SIG-M5 (cell line): ENCODE measurements around the gene FAM20C.
"Not testable (repeated sequence)": the region's sequence is repeated elsewhere in the genome, so short reads cannot be mapped to it uniquely, and the experiment has no call there.

ENCODE experiments used
- DNase-seq: peaks from one replicate; lab custom pipeline; 2025; lab: John Stamatoyannopoulos, UW

FAM20C gene

GRCh38 chr7:228610-229009, 36.2 kb downstream of the FAM20C start:
- DNase-seq, result no peak

GRCh38 chr7:229184-229964, 37.0 kb downstream of the FAM20C start:
- DNase-seq, result no peak

GRCh38 chr7:230274-230673, 37.9 kb downstream of the FAM20C start:
- no peak for DNase-seq

- DNase-seq, result no peak
Measured at GRCh38 chr7:231030-231857, 38.9 kb downstream of the FAM20C start.

- DNase-seq, result no peak
Measured at GRCh38 chr7:231858-232246, 39.5 kb downstream of the FAM20C start.

GRCh38 chr7:232410-233248, 40.3 kb downstream of the FAM20C start:
- no peak for DNase-seq

- no peak for DNase-seq
Measured at GRCh38 chr7:233249-234035, 41.1 kb downstream of the FAM20C start.

- no peak for DNase-seq
Measured at GRCh38 chr7:234051-234707, 41.8 kb downstream of the FAM20C start.

- no peak for DNase-seq
Measured at GRCh38 chr7:234708-235553, 42.6 kb downstream of the FAM20C start.

- no peak for DNase-seq
Measured at GRCh38 chr7:235576-236395, 43.4 kb downstream of the FAM20C start.

GRCh38 chr7:236967-237366, 44.6 kb downstream of the FAM20C start:
- DNase-seq, result no peak

GRCh38 chr7:237385-237784, 45.0 kb downstream of the FAM20C start:
- DNase-seq, result no peak

- DNase-seq, result no peak
Measured at GRCh38 chr7:240146-240676, 47.8 kb downstream of the FAM20C start.

GRCh38 chr7:240887-241421, 48.6 kb downstream of the FAM20C start:
- no peak for DNase-seq

- no peak for DNase-seq
Measured at GRCh38 chr7:241513-241912, 49.1 kb downstream of the FAM20C start.

GRCh38 chr7:242826-243579, 50.6 kb downstream of the FAM20C start:
- not testable (repeated sequence) for DNase-seq

GRCh38 chr7:243580-243978, 51.2 kb downstream of the FAM20C start:
- DNase-seq, result not testable (repeated sequence)

GRCh38 chr7:244974-245373, 52.6 kb downstream of the FAM20C start:
- no peak for DNase-seq
